Activated effector memory CD4-positive, alpha-beta T cell treated with Interleukin-2 at 50 U/mL for 16 hours (primary cell): ENCODE data around the gene HORMAD2.

Source experiments
- DNase-seq: peaks from one replicate; pipeline ENCODE4 v3.0.0-alpha.2; 2020

Gene HORMAD2, protein sequence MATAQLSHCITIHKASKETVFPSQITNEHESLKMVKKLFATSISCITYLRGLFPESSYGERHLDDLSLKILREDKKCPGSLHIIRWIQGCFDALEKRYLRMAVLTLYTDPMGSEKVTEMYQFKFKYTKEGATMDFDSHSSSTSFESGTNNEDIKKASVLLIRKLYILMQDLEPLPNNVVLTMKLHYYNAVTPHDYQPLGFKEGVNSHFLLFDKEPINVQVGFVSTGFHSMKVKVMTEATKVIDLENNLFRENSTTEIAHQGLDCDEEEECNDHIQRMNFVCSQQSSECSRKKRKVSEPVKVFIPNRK

DNA sequence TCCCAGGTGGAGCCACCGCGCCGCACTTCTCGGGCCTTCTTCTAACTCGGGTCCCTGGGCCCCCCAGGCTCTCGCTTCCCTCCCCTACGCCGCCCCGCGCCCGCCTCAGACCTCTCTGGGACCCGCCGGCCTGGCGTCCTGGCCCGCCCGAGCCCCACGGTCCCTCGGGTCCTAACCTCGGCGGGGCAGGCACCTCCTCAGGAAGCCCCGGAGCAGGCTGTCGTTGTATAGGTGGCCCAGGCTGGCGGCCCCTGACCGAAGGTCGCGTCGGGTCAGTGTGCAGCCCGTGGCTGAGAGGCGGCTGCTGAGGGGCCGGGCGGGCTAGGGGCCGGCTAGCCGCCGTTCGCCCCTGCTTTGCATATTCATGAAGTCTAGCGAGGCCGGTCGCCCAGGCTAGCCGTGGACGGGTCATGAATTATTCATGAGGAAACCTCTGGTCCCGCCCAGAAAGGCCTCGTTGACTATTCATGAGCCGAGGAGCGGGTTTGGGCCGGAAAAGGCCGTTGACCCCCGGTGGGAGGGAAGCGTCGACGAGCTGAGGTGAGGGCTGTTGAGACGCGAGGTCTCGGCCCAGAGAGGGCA lies at the start of gene HORMAD2:
Gene HORMAD2 (plus strand): TSS at position 513 of the 582 bp plus-strand sequence. CDS start 13,489 bp downstream, outside the sequence.
- DNase-seq, result no peak

DNA sequence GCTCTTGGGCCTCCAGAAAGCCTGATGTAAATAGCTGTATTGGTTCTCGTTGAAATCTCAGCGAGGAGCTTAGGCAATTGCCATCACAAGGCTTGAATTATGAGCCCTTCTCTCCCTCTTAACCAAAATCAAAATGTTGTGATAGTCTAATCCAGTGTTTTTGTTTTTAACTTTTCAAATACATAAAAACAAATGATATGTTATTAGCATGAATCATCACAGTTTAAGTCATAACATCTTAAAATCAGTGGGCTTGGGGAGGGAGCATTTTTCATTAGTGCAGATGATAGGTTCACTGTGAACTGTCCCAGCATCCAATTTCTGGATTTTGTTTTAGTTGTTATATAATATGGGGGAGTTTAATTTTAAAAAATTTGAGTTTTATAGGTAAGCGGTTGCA lies 48.9 kb upstream of the HORMAD2 start:
- DNase-seq, result no peak

DNA sequence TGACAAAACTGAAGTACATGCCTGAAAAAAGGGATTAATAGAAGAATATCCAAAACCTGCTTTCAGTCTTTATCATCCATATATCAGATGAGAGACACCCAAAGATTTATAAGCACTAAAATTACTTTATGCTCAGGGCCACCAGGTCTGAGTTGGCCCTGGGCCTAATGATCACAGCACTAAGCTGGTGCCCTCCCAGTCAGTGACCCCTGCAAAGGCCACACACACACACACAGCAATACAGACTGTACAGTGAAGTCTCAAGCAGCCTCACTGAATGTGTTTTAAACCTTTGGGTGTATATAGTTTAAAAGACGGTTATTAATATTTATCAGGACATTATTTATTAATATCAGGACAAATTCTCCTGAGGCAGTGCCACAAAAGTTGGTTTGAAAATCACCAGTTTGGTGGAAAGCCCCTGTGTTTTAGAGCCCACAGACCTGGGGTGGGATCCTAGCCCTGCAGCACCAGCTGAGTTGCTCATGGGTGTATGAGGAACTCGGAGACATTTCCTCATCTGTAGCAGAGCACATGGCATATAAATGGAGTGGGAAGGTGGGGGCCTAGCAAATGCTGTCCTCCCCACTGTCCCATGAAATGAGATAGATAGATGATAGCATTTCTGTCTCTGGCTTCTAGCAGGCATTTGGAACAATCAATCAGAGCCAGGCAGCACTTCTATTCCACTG lies 48.4 kb upstream of the HORMAD2 start:
- no peak for DNase-seq

DNA sequence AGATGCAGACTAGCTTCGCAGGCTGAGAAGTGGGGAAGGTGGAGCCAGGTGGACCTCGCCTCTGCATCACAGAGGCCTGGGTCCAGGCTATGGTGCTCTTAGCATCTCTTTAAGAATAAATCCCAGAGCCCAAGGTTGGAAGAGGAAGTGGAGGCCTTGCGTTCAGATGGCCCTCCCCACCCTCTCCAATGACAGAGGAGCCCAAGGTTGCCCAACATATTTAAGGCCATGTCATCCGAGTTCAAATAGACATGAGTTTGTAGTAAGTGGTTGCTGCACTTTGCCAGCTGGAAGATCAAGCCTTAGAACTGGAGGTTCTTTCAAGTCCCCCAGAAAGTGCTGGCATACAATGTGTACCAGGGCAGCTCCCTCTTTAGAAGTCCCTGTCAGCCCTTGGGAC lies 47.1 kb upstream of the HORMAD2 start:
- DNase-seq, result no peak

DNA sequence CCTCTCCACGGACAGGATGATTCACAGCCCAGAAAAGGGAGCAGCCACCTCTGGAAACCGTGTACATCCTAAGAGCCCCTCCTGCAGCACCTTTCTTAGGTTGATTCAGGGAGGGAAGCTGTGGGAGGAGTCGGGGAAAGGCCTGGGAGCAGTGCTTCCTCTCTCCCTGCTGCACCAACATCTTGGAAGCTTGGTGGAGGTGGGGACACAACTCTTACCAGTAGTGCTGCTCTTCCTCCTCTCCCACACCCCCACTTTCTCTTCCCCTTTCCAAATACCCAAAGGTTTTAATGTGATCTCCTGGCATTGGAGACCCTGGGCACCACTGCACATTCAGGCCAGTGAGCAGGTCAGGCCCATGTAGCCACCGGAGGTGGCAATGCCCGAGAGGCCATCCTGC lies 46.4 kb upstream of the HORMAD2 start:
- no peak for DNase-seq

DNA sequence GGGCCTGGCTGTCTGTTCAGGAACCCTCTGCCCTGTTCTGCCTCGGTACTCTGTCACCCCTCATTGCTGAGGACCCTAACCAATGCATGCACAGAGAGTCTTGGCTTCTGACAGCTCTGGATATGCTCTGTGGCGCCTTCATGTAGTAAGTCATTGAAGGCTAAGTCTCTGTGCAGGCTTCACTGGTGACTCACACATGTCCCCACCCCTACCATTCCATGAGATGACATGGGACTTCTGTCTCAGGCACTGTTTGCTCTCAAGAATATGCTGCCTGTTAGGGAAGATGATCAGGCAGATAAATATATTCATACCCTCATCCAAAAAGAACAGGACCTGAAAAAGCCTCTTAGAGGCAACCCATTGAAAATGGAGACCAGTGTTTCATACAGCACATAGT lies 43.6 kb upstream of the HORMAD2 start:
- no peak for DNase-seq

DNA sequence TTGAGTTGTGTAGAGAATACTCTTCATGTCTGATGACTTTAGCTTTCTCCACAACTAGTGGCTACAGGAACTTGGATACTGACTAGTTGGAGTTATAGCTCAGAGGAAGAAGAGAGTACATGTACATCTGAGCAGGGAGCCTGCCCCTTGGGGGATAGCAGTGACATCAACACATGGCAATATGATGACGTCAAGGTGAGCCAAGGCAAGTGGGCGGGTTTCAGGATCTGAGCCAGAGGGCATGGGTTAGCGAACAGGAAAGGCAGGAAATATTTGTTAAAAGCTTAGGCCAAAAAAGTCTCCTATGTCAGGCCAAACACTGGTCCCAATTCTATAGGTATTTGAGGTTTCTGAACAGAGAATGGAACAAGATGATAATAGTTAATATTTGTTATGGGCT lies 42.0 kb upstream of the HORMAD2 start:
- DNase-seq, result no peak

DNA sequence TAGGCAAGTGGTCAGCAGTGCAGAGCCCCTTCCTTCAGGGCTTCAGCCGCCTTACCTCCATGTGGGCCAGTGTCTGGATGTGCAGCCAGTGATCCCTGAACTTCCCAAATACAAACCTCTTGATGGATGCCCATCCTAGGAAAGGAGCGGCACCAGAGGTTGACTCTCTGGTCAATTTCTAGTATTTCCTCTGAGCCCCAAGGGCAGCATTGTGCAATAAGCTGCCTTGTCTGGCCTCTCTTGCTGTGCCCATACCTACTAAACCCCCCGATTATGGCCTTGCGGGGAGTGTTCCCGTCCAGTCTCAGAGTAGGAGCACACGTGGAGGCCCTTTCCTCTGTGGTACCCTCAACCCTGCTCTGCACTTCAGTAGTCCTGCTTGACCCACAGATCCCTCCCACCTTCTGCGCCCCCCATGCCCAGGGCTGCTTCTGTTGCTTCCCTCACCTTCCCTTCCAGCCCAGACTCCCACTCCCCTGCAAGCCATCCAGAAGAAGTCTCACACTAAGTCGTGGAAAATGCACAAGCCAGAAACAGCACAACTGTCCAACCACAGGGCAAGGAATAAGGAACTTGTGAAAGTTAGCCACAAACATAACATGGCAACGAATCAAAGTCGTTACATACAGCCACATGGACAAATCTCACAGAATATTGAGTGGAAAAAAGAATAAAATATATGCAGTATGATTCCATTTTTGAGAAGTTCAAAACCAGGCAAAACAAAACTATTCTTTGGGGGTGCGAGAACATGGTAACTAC lies 39.6 kb upstream of the HORMAD2 start:
- DNase-seq, result no peak

DNA sequence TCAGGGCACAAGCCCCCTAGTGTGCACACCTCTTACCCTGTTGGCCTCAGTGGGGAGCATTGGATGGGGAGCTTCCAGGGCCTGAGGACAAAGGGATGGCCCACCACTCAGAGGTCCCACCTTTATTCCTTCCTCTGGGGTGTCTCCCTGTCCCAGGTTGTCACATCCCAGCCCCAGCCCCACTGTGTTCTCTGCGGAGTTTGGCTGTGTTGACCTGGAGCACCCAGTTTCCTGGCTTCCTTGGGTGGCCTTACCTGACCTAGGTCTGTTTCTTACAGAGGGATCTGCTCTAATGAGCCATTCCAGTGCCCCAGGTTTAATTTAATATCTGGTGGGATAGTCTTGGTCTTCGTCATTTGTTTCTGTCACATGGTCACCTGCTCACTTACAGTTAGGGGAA lies 38.8 kb upstream of the HORMAD2 start:
- no peak for DNase-seq

DNA sequence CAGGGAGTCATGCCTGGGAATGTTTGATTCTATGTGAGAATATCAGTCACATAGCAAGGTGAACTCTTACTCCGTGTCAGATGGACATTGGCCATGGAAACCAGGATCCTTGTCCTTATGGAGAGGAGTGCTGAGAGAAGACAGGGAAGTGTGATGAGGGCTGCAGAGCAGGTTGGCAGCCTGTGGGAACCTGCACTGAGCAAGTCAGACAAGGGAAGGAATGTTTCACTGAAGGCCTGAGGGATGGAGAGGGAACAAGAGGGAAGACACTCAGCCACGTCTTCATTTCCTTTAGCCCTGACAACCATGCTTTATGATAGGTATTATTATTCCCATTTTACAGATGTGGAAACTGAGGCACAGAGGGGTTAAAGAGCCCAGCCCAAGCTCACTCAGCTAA lies 38.4 kb upstream of the HORMAD2 start:
- no peak for DNase-seq

DNA sequence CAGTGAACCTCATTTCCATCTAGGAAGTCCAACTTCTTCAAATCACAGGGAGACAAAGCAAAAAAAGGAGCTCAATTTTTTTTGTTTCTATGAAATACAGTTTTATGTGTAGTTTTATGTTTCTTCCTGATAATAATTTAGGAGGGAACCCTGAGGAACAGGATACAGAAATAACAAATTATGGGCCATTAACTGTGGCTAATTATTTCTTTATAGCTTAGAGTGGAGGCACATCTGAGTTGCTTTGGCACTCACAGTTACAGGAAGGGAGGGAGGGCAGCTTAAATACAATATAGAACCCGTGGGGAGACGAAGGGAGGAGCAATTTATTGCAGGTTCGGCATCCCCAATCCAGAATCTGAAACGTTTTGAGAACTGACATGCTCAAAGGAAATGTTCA lies 37.1 kb upstream of the HORMAD2 start:
- no peak for DNase-seq

DNA sequence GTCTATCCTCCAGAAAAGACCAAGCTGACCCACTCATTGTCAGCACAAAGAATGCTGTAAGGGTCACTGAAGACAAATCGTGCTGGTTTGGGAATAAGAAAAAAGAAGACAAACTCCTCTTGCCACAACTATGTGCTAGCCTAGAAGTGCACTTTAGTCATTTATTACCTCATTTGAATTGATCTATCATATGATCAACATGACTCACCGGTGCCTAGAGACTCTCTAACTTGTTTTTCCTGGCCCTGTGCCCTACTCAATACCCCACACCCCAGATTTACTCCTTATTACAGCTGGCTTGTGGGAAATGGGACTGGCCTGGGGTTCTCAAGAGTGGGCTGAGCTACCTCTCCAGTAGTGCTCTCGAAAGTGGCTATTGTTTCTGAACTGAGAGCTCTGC lies 35.9 kb upstream of the HORMAD2 start:
- DNase-seq, result no peak

DNA sequence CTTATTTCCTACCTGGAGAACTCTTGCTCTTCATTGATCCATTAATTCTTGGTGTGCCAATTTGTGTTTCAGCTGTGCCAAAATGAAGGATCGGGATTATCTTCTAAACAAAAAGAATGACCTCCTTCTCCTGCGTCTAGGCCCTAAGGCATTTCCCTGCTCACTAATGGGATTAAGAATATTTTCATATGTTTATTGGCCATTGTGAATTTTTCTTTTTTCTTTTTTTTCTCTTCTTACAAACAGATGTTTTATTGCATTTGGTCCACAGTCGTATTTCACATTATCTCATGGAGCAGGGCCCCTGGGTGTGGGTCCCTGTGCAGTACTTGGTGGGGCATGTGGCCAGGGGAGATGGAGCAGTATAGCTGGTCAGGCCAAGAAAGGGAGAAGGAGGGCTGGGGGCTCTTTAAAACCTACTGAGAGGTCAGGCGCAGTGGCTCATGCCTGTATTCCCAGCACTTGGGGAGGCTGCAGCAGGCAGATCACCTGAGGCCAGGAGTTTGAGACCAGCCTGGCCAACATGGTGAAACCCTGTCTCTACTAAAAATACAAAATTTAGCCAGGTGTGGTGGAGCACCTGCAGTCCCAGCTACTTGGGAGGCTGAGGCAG lies 35.3 kb upstream of the HORMAD2 start:
- DNase-seq, result no peak

DNA sequence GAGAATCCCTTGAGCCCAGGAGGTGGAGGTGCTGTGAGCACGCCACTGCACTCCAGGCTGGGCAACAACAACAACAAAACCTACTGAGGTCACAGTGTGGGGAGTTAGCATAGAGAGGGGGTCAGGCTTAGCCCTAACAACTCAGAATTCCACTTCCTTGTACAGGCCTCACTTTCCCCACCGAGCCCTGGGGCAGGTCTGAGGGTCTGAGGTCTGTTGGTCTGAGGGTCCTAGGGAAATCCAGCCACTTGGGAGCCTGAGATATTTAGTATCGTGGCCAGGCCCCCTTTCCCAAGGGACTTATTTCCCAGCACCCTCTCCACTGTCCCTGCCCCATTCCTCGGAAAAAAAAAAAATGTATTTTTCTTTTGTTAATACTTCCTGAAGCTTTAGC lies 34.8 kb upstream of the HORMAD2 start:
- no peak for DNase-seq

DNA sequence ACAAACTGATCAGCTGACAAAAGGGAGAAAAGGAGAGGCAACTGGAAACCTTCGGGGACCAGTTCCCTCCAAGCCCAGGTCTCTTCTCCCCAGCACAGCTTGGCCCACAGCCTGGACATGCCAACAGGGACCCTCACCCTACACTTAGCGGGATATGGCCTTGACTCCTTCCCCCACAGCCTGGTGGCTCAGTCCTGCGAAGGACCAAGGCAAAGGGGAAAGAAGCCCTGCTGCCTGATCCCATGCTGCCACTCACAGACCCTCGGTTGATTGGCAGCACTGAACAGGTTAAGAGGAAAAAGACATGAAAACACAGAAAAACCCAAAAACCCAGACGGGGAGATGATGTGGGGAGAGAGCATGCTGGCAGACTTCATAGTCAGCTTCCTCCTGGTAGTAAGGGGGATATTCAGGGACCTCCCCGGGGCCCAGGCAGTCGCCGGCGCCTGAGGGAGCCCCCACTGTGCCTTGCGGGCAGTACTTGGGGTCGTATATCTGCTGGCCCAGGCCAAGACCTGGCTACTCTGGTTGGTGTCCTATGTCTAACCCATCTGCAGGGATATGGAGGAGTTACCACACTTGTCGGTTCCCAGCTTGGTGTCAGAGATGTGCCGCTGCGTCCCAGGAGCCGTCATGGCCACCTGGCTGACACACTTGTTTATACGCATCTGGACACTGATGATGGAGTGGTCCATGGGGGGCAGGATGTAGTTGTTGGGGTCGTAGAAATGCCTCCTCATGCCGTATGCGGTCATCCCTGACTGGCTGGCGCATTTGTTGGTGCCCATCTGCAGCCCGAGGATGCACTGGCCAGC lies 34.2 kb upstream of the HORMAD2 start:
- no peak for DNase-seq

DNA sequence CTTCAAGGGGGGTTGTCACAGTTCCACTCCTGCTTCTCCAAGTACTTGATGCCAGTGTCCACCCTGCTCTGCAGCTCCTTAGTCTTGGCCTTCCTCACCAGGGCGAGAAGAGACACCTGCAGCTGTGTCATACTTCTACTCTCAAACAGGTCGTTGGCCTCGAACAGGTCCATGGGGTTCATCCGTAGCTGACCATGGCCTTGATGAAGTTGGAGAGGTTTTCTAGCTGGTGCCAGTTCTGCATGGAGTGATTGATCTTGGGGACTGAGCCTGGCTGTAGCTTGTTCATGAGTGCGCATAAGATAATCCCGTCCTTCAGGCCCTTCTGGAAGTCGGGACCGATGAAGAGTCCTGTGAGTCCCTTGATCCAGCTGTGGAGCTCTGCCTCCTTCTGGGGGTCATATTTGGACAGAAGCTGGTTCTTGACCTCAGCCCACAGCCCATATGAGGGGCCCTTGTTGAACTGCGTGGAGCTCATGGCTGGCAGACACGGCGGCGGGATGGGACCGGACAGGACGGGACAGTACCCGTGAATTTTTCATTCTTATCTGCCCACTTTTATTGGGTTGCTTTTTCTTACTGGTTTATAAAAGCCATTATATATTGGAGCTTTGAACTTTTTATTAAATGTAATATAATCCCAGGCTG lies 33.4 kb upstream of the HORMAD2 start:
- no peak for DNase-seq

DNA sequence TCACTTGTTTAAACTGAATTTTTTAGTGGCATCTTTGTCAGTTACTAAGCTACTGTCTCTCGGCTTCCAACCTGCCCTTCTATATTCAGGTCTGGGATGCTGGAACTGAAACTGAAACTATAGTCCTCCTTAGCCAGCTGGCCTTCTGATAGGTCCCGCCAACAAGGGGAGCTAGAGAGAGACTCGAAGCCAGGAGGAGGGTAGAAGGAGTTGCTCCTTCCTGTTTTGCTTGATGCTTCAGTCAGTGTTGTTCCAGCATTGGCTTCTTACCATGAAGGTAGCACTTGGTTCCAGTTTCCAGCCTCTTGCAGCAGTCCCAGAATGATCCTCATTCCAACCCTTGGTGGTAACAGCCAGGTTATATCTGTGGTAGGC lies 32.9 kb upstream of the HORMAD2 start:
- peak; percentile 15 for DNase-seq

DNA sequence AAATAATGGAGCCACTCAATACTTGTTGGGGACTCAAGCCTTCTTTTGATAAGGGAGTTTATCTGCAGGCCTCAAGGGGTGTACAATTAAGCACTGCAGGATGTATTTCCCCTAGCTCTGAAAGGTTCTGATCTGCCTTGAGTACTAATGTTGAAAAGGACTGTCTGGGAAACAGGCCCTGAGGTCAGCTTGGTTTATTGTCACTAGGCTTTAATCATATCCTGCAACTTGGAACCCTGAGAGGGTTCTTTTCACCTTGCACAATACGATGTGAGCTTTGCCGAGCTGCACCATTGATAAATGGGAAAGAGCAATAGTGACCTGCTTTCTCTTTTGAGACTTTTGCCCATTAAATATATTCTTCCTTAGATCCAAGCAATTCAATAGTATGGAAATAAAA lies 31.6 kb upstream of the HORMAD2 start:
- DNase-seq, result no peak

DNA sequence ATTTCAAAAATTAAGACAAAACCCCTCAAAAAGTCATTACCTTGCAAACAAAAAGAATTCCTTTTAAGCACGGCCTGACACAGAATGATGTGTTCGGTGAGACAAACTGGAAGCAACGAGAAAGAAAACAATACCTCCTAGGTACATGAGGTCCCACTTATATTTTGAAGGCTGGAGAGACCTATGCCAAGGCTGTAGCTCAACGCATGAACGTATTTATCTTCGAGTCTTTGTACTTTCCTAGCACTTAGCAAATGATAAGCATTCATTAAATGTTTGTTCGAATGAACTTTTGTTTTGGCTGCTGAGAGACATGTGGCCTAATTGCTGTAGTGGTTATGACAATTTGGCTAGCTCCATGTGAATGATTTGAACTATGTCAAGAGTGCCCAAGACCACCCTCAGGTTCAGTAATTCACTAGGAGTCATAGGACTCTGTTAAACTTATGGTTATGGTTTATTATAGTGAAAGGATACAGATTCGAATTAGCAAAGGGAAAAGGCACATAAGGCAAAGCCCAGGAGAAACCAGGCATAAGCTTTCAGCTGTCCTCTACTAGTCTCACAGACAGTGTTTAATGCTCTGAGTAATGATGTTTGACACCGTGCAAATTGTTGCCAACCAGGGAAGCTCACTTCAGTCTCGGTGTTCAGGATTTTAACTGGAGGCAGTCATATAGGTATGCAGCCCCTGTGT lies 26.0 kb upstream of the HORMAD2 start:
- DNase-seq, result no peak

DNA sequence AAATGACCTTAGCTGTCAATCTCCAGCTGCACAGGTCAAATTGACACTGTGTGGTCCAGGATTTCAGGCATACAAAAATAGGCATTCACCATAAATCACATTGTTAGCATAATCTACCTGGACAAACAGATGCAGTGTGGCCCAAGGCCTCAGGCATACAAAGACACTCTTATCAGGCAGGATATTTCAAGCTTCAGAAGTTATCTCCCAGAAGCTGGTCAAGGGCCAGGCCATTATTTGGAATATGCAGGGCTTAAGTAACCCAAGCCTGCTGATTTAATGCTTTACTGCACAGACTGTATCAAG lies 25.5 kb upstream of the HORMAD2 start:
- DNase-seq, result no peak

DNA sequence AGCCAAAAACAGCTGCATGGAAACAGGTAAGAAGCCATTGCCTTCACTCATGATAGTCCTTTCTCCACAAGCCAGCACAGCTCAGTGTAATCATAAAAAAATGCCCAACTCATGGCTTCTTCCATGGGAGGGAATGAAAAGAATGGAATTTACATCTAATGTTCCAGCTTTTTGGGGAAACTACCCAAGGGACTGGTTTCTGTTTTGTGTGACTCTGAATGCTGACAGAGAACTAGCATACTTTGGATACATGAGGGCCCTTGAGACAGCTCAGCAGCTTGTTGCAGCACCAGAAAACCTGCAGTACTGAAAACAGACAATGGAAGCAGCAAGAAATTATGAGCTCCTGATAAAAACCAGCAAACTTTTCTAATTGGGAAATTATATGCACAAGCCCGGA lies 24.2 kb upstream of the HORMAD2 start:
- no peak for DNase-seq
